Muscle of back (tissue), 11 donors: ENCODE data around the gene UBE2E2. TPM values are rescaled to one million over a fixed set of nuclear protein-coding genes. Genes with fewer than 3 reads are reported as not detected.

ENCODE experiments used
- DNase-seq, 3 donors: peaks; one replicate each; pipeline versions ENCODE4 v3.0.0 to v3.0.0-alpha.2; 2013
- polyA plus RNA-seq, 10 donors: library from polyadenylated mRNA; unstranded; fragments of 120-200 nt; gene quantifications; one replicate each; pipeline ENCODE4 v1.2.1, GENCODE V29; 2013; ENCODE audit not compliant: insufficient read length in 10 of 10

UBE2E2 gene
- polyA plus RNA-seq, 10 donors, result 28.9 to 42.2 (median 38.7) TPM

- no peak for DNase-seq
These were observed 275.9 kb downstream of the UBE2E2 start for GRCh38 chr3:23479026-23479425.

- no peak for DNase-seq
These were observed 276.6 kb downstream of the UBE2E2 start for GRCh38 chr3:23479615-23480328.

- peak in 2 of 3 donors; percentile 22 to 30 for DNase-seq
These were observed 277.2 kb downstream of the UBE2E2 start for GRCh38 chr3:23480329-23480714.

- no peak for DNase-seq
These were observed 278.0 kb downstream of the UBE2E2 start for GRCh38 chr3:23481011-23481615.

GRCh38 chr3:23481616-23482278, 278.6 kb downstream of the UBE2E2 start:
- no peak for DNase-seq

GRCh38 chr3:23484386-23484785, 281.3 kb downstream of the UBE2E2 start:
- DNase-seq, result no peak

GRCh38 chr3:23485922-23486321, 282.8 kb downstream of the UBE2E2 start:
- DNase-seq, result no peak

GRCh38 chr3:23487015-23487414, 283.9 kb downstream of the UBE2E2 start:
- DNase-seq, result no peak

- no peak for DNase-seq
These were observed 285.5 kb downstream of the UBE2E2 start for GRCh38 chr3:23488618-23489017.

- no peak for DNase-seq
These were observed 286.4 kb downstream of the UBE2E2 start for GRCh38 chr3:23489300-23490158.

GRCh38 chr3:23490459-23490858, 287.3 kb downstream of the UBE2E2 start:
- DNase-seq, result peak in 2 of 3 donors; percentile 21

GRCh38 chr3:23492057-23492456, 288.9 kb downstream of the UBE2E2 start:
- no peak for DNase-seq

- DNase-seq, result no peak
These were observed 290.8 kb downstream of the UBE2E2 start for GRCh38 chr3:23493889-23494288.

GRCh38 chr3:23494967-23495366, 291.8 kb downstream of the UBE2E2 start:
- no peak for DNase-seq

GRCh38 chr3:23495507-23495906, 292.4 kb downstream of the UBE2E2 start:
- DNase-seq, result no peak

GRCh38 chr3:23496165-23496564, 293.0 kb downstream of the UBE2E2 start:
- DNase-seq, result no peak

- no peak for DNase-seq
These were observed 294.0 kb downstream of the UBE2E2 start for GRCh38 chr3:23497156-23497555.

- peak in 2 of 3 donors; percentile 22 to 43 for DNase-seq
These were observed 298.2 kb downstream of the UBE2E2 start for GRCh38 chr3:23501201-23501802.

GRCh38 chr3:23508464-23508863, 305.3 kb downstream of the UBE2E2 start:
- no peak for DNase-seq

- DNase-seq, result no peak
These were observed 315.3 kb downstream of the UBE2E2 start for GRCh38 chr3:23518441-23518840.

GRCh38 chr3:23519314-23520208, 316.4 kb downstream of the UBE2E2 start:
- DNase-seq, result no peak
